Activated T-helper 1 cell treated with Interleukin-2 at 50 U/mL for 16 hours (primary cell): ENCODE measurements around the gene SEMA5B.

Experiments used
- DNase-seq: peaks from one replicate; pipeline ENCODE4 v3.0.0-alpha.2; 2020; ENCODE audit warnings: low read depth

SEMA5B gene

DNA sequence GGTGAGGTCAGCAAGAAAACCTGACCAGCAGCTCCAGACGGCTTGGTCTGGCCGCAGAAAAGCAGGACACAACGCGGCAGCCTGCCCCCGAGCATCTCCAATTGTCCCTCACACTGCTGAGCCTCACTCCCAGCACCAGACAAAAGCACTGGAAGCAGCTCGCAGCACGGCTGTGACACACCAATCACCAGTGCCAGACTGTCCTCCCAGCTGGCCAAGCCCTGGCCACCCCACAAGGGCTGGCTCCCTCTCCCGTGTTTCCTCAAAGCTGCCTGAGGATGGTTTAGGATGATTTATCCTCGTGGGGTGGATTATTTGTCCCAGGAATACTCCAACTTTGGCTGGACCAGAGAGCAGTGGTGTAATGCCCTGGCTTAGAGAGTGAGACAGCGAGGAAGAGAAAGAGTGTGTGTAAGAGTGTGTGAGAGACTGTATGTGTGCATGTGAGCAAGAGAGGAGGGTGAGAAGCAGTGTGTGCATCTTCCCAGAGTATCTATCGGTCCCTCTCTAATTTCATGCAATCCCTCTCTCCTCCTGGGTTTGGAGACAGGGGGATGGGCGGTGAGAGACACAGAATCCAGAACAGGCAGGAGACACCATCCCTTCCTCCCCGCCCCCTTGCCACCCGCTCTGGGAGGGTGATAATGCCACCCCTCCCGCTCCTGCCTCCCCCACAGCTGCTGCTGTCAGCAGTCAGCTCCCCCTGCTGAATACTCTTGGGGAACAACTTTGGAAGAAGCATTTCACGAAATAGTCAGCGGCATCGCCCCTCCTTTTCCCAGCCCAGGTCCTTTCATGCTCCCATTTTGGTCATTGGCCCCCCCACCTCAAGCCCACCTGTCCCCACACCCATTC is 34.2 kb downstream of the SEMA5B start:
- DNase-seq: no peak

DNA sequence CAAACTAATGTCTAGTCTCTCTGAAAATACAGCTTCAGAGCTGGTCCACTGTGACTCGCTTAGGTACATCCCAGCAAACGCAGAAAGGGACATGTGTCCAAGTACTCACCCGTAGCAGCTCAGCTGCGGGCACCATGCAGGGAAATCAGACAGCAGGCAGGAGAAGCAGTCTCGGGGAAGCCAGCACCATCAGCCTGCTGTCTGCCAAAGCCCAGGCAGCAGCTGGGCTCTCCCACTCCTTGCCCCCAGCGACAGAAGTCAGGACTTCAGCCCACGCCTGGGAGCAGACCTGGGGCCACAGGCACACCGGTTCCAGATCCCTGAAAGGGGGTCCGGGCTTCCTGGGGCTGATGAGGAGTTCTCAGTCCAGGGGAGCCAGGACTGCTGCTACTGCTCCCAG is 34.9 kb downstream of the SEMA5B start:
- DNase-seq: no peak

DNA sequence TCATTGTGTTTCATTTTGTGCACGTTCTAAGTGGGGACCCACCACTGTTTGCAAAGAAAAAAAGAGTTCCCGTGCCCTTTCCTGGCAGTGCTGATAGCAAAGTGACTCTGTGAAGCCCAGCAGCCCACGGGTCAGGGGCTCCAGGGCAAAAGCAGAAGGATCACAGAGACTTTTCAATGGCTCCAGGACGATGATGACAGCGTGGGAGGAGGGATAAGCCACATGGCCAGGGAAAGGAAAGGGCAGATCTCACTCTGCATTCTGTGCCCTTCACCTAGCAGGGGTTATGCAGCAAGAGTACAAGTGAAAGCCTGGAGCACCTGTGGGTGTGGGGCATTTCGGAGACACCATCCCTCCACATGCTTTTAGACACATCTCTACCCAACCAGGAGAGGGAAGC is 35.4 kb downstream of the SEMA5B start:
- no peak for DNase-seq

DNA sequence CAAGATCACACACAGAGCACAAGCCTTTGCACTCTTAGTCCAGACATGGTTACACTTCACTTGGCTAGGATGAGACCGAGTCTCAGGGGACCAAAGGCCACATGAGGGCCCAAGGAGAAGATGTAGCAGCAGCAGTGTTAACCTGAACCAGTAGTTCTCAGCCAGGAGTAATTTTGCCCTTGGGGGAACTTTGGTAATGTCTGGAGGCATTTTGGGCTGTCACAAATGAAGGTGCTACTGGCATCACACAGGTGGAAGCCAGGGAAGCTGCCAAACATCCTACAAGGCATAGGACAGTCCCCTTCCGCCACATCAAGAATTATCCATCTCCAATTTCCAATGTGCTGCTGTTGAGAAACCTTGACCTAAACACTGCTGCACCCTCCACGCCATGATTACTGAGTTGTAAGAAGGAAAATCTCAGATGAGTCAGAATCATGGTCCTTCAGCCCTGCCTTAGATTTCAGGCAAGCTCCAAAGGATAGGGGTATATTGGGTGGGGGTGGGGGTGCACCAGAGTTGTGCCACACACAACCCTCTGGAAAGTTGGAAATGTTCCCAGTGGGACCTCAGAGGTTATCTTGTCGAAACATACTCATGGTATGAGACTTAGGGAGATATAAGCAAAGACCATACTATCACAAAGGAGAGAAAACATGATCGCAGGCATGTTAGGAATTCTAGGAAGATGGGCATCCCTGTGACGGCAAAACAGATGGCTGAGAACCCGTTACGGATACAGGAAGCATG is 36.2 kb downstream of the SEMA5B start:
- DNase-seq: no peak

DNA sequence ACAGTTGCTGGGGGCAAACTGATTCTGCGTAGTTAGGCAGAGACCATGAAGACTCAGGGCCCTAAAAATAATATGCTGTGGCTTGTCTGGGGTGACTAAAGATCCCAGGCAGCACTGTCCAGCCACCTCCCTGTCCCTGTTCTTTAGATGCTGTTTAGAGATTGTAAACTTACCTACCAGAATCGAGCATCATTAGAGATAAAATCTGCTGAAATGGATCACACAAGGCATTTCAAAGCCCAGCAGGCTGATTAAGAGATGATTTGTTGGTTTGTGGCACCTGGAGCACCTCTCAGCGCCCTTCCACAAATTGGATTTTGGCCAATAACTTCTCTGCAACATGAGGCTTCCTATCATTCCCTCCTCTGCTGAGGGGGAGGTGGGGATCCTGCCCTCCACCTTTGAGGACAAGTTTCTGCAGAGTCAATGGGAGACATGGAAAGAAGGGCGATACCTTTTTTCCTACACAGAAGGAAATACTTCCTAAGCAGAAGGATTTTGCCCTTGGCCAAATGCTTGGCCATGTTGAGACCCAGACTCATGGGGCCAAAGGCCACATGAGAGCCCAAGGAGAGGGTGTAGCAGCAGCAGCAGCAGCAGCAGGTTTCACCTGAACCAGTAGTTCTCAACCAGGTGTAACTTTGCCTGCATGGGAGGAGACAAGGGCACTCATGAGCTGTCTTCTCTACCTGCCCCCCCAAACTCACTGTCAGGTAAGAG is 37.5 kb downstream of the SEMA5B start:
- no peak for DNase-seq

DNA sequence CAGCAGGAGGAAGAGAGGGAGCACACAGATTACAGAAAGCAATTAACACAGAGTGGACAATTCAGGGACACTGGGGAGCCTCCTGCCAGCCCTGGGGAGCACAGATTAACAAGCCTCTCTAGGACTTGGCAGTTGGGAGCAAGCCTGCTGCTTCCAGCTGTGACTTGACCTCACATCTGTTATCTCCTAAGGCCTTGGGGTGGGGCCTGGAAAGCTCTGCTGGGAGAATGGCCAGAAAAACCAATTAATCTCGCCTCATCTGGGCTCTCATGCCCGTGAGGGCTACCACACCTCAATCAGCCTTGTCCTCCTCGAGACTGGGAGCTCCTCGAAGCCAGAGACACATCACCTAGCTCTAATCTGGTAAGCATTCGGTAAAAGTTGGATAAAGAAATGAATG is 39.1 kb downstream of the SEMA5B start:
- DNase-seq: no peak

DNA sequence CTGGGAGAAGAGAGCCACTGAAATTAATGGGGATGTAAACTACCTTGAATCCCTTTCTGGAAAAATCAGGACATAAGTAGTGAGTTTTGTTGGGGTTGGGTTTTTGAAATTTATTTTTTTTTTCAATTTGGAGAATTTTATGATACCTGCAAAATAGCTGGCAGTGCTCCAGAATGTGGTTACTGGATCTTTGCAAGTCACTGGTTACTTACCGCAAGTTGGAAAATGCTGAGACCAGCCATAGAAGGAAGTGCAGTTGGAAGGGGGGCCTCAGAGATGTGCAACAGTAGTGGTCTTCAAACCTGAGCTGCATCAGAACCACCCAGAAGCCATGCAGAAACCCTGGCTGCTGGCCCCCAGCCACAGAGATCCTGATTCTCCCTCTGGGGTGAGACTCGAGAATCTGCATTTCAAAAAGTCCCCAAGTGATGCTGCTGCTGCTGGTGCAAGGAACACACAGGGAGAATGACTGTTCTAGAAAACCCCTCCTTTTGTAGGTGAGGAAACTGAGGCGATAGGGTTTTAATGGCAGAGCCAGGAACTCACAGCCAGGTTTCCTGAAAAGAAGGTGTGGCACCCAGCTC is 39.7 kb downstream of the SEMA5B start:
- DNase-seq: no peak

DNA sequence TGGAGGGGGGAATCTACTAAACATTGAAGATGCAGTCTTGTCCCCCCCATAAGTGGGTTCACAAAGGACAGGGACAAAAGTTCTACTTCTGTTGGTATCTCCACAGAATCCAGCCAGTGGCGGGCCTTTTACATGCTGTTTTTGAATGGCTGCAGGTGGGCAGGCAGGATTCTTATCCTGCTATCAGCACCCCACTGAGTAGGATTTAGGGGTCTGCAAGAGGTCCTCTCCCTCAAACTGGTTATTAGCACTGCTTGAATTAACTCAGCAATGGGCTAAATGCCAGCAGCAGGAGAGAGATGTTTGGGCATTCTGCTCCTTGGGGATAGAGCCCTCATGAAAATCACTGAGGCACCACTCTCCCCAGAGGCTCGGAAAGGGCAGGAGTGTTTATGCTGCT is 40.3 kb downstream of the SEMA5B start:
- no peak for DNase-seq

DNA sequence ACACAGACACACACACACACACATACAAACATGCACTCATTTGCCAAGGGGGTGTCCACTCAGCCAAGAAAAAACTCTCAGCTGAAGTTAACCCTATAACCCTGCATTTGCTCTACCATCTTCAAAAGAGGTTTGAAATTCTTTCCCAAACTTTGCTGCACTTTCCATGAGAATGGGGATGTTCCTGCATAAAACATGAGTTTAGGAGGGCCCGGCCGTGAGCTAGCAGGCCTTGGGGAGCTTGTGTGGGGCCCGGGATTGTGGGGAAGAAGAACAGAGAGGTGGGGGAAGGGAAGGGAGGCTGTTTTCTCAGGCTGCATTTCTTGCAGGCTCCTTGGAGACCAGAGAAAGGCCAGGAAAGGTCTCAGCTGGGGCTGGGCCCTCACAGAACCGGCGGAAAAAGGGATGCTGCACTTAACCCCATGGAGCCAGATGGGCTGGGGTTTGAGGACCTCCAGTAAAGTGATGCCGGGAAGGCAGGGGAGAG is 40.8 kb downstream of the SEMA5B start:
- no peak for DNase-seq

DNA sequence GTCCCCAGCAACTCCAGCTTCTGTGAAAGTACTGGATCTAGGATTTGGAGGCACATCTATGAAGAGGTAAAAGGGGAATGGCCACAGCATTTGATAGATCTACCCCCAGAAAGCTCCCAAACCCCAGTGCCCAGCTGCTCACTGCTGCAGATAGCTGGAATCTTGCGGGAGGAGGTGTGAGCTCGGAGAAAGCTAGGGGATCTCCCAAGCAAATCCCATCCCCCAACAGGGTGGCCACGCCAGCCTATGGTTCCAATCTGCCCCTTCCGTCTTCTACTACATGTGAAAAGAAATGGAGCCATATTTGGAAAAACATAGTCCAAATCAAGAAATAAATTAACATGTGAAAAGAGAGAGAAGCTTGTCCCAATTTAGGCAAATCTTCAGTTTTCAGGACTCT is 42.0 kb downstream of the SEMA5B start:
- no peak for DNase-seq

DNA sequence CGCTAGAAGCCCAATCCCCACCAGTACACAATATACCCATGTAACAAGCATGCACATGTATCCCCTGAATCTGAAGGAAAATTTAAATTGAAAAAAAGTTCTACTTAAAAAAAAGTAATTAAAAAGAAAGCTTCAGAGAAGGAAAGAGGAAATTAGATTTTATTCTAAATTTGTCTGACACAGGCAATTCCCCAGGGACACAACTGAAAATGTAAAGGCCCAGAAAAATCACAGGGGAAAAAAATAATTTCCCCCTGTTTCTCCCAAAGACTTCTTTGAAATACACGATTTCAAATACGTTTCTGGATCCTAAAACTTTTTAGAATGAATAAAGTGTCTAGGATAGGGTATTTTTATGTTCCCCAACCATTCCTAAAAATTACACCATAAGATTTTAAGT is 42.9 kb downstream of the SEMA5B start:
- DNase-seq: no peak

DNA sequence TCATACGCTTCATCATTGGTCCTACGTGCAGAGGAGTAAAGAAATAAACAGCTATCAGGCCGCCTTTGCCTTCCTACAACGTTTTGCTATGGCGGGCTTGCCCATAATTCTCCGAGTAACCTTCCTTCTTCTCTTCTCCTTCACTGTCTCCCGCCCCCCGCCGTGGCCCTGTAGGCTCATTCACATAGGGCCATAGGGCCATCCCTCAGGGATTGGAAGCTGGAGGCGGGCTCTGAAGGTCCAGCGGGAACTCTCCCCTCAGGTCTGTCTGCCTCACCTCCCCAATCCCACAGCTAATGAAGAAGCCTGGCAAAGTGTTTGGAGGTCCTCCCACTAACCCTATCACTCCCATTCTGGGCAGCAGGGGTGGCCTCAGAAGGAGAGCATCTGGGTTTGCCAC is 43.6 kb downstream of the SEMA5B start:
- DNase-seq: no peak

DNA sequence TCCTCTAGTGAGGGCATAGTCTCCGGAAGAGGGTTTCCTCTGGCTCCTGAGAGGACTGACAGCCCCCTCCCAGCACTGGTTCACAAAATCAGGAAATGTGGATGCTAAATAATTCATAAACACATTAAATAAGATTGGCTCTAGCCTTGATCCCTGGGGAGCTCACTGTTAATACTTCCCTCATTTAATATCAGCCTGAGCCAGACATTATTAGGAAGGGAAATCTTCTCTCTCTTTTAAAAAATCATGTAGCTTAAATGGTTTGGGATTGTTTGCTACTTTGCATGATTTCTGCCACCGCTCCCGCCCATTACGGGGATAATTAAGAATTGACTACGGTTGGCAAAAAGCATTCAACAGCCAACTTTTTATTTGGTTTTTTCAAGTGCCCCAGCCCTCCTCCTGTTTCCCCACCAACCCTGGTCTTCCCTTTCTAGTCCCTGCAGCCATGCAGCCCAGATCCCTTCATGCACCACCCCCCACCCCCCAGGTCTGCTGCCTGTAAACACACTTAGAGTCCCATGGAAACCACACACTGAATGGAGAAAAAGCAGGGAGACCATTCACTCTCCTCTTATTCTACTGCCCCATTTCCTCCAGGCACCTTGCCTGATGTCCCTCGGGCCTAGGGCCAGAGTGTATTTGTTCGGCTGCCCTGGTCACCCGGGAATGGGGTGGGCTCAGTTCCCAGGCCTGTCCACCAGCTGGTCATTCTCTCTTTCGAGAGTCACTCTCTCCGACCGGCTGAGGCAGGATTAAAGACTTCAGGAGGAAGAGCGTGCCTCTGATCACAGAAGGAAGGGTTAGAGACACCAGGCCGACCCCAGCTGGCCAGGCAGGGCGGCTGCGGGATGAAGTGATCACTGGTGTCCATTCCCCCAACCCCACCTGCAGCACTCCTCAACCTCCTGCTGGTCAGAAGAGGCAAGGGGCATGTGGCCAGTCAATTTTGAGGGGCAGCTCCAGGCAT is 45.1 kb downstream of the SEMA5B start:
- no peak for DNase-seq

DNA sequence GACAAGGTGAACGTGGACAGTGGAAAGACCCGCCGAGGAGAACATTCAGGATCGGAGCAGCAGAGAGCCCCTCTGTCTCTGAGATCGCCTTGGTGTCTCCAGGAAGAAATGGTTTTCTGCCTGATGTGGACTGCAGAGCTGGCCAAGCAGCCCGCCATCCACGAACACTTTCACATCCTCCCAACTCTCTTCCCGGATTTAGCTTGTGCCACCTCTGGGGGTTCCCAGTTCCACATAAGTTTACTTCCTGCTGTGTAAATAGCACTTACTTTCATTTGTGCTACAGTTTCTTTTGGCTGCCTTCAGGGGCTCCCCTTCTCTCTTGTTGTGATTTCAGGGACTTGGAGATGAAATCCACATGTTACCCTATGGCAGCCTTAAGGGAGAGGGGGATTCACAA is 48.4 kb downstream of the SEMA5B start:
- DNase-seq: no peak

DNA sequence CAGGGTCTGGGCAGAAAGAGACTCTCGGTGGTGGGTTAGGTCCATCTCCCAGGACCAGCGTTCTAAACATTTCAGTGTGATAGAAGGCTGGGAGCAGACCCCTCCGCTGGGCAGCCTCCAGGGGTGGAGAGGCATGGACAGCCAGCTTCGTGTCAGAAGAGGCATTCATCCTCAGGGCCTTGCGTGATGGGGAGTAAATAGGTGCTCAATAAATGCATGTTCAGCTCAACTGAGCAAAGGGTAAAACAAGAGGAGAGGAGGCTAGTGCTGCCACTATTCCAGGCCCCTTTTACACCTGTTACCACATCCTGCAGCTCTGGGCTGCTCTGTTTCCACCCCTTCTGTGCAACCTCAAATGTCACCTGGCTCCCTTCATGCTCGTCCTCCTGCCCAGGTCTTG is 49.0 kb downstream of the SEMA5B start:
- no peak for DNase-seq

DNA sequence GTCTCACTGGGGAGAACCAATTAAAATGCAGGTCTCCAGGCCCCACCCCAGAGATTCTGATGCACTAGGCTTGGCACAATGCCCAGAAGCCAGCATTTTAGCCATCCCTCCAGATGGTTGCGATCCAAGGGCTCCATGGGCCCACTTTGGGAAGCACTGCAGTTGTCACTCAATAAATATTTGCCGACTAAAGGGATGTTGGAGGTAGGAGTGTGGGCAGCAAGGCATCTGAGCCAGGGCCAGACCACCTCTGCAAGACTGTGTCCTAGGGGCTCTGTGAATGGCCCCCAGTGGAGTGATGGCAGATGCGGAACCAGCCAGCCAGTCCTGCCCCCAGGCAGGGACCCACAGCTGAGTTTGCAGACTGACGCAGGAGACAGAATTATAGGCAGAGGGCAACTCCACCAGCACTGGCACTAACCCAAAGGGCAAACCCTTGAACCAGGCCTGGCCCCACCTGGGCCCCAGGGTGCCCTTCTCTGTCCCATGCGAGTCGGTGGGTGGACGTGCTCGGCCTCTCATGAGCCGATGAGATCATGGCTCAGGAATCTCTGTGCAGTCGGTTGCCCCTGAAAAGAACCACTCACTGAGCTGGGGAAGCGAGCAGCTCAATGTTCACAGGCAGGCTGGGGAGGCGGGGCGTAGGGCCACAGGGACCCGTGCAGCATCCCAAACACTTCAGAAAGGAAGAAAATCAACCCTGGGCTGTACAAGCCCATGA is 49.7 kb downstream of the SEMA5B start:
- DNase-seq: no peak

DNA sequence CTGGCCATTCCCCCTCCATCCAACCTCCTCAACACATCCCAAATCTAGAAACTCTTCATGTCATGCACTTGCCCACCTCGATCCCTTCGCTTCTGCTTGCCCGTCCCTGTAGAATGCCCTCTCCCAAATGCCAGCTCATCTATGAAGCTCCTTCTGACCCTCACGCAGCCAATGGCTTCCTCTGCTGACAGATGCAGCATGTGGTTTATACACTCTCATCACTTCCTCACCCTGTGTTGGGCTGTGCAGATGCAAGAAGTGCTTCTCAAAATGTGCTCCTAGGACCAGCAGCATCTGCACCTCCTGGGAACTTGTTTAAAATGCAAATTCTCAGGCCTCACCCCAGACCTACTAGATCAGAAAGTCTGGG is 51.7 kb downstream of the SEMA5B start:
- DNase-seq: no peak

DNA sequence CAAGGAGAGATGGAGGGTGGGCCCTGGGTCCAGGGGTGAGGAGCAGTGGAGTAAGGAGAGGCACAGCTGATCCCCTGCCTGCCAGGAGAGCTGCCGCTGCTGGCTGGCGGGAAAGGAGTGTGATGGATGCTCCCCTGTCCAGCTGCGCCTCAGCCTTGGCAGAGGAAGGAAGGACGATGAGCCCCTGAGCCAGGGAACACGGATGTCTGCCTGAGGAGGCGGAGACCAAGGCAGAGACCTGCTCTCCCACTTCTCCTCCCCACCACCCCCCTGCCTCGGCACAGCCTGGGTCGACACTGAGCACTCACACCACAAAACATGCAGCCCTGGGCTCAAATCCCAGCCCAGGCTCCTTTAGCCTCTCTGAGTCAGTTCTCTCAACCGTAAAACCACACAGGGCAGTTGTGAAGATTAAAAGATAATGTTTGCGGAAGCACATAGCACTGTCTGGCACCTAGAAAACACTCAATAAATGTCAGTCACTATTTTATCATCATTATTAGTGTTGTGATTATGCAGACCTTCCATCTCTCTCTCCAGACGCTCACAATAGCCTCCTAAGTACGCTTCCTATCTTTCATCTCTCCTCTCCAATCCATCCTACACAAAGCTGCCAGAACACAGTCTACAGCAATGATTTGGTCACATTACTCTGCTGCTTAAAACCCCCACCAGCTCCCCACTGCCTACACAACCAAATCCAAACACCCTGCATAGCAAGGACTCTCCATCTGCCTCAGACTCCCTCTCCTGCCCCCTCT is 52.2 kb downstream of the SEMA5B start:
- DNase-seq: no peak

DNA sequence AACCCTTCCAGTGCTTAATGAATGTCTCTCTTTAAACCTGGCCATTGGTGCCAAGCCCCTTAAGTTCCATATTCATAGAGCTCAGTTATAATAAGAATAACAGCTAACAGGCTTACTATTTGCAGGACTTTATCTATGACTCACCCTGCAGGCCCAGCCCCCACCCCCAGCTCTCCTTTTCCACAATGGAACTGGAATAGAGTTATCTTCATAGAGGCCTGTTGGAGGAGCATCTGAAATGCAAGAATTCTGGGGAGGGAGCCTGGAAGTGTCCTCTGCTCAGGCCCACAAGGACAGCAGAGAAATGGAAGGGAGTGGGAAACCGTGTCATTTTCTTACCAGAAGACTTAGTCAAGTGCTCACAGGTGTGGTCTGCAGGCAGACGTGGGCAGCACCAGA is 52.8 kb downstream of the SEMA5B start:
- DNase-seq: no peak
